ENCODE results near the gene ASXL3. TPM values are rescaled to one million over a fixed set of nuclear protein-coding genes. Genes with fewer than 3 reads are reported as not detected.

Gene ASXL3
- total RNA-seq, 1 experiment from 2014 or later = not detected

DNA sequence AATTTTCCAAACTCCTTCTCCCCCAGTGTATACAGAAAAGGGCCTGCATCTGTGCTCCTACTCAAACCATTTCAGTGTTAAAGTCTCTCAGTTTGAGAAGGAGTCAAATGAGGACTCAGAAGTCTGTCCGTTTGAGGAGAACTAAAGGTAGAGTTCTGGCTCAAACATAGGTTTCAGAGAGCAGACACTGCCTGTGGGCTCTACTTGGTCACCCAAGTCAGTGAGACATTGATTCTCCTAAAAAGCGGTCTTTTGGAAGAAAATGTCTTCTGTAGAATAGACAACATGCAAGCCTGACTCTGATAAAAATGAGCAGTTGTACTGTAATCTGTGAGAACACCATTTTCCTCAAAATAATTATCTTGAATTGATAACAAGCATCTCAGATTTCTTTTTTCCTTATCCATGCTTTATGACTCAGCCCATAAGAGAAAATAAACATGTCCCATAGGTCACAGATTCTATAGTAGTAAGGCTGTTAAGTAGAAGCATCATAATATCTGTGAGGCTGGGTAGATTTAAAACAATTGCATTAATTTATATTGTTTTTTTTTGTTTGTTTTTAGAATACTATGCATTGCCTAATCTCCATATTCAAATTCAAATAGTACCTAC lies 82.8 kb downstream of the ASXL3 start:
- DNase-seq (ENCODE audit: low read depth) = no peak

DNA sequence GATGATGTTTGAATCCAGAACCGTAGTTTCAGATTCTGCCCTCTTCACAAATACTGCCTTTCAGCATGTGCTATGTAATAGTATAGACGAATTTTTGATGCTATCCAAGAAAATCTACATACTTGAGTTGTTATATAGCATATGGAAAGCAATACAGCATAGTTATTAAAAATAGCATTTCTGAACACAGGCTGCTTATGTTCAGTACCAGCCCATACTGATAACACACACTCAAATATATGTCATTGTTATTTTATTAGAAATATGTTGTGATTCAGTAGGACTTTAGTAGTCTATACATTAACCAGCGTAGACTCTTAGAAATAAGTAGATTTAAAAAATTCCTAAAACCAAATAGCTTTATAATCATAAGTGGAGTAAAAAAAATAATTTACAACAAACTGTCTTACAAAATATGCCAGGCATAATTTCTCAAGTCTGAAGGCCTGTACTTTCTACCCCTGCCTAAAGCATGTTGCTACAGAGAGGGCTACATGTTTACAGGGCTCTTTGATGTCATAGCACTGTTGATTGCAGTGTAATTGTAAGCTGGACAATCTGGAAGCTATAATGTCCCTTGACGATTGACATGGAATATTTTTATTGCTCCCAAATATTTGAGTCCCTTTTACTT lies 86.3 kb downstream of the ASXL3 start:
- DNase-seq (ENCODE audit: low read depth) = no peak

DNA sequence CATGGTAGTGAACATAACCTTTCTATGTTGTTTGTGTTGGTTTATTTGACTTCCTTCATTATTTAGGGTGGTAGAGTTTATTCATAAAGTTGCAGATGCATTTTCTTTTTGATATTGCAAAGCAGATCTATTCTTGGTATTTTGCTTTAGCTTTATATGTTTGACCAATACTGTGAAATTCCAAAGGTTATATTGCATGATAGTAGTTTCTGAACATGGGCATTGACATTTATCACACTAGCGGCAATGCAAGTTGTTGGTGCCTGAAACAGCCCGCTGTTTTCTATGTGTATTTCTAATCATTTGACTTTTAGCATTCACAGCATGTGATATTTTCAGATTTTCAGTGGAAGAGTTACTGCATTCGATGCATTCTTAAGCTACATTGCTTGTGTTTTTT lies 87.2 kb downstream of the ASXL3 start:
- DNase-seq (ENCODE audit: low read depth) = no peak

DNA sequence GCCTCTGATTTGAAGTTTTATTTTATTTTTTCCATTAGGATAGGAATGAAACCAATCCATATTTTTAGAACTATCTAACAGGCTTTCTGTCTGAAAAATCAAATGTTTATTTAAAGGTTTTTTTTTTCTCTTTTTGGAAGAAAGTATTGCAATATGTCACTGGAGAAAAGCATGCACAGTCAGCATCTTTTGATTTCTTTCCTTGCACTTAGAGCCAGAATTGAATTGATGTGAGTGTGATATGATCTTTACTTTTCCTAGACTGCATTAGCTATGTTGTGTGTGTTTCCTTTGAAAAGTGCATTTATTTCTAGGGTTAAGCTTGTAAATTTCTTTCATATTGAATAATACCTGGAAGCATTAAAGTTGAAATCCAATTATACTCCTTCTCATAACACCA lies 87.6 kb downstream of the ASXL3 start:
- DNase-seq (ENCODE audit: low read depth) = no peak

DNA sequence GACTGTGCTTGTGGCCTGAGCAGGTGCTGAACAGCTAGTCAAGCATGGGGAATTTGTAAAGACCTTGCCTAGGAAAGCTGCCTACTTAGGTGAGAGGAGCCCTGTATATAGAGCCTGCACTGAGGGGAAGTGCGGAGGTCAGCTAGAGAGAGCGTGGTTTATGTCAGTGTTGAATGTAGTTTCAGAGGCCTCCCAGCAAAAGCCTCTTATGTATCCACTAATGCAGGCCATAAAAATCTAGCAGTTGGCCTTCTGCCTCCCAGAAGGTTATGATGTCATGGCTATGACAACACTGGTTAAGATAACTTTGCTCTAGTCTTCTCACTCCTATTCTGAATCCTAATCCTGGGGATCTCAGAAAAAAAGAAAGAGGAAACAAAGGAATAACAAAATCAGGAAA lies 88.9 kb downstream of the ASXL3 start:
- DNase-seq (ENCODE audit: low read depth) = no peak

DNA sequence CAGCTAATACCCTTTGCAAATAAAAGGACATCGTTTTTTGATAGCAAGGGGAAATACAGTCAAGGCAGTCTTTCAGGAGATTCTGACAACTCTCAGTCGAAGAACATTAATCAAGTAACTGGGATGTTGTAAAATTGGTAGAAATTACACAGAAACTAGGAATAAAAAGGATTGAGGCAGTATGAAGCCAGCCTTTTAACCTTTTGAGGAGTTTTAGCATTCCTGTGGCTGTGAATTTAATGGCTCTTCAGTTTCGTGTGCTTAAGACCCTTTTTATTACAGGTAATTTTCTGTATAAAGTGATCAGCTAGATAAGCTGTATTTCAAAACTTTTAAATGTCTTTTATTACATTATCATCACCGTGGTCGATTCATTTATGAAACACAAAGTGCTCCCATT lies 91.6 kb downstream of the ASXL3 start:
- no peak for DNase-seq (ENCODE audit: low read depth)

DNA sequence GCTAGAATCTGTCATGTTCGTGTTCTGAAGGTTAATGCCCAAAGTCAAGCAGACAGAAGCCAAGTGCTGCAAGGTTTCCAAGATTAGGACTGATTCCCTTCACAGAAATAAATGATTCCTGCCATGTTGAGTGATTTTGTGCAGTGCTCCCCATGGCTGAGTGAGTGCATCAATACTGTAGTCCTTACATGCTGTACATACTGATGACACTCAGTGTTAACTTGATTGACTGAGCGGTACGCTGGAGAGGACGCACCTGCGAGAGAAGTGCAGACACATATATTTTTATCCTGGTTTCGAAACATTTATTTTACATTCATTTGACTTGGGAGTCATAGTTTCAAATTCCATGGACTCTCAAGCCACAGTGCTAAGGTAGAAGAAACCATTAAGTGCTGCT lies 92.0 kb downstream of the ASXL3 start:
- no peak for DNase-seq (ENCODE audit: low read depth)

DNA sequence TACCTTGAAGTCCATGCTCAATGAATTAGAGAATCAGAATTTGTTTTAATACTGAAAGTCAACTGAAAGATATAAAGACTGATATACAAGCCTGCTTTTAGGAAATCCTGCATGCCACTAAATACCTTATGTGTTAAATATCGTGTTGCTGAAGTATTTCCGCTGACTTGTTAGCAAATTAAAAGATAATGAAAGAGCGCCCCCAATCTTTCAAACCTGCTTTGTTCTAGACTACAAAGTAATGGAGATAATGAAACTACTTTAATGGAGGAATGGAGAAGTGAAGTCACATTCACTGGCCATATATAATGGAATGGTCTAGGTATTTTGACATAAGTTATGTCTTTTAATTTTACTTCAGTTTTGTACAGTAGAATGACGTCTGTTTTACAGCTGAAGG lies 95.7 kb downstream of the ASXL3 start:
- DNase-seq (ENCODE audit: low read depth) = no peak

DNA sequence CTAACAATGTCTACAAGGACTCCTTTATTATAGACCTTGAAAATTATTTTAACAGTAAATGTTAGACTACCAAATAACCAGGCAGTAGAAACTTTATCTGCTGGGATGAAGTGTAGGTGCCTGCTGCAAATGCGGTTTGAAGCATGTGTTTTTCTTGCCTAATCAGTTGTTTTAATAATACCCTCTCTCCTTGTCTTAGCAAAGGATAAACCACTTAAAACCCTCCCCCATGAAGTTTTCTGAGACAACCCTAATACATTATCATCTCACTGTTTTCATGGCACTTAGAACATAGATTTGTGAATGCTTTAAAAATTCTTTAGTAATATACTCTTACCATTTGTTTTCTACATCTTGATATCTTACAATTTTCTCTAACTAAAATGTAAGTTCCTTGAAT lies 98.6 kb downstream of the ASXL3 start:
- no peak for DNase-seq (ENCODE audit: low read depth)

DNA sequence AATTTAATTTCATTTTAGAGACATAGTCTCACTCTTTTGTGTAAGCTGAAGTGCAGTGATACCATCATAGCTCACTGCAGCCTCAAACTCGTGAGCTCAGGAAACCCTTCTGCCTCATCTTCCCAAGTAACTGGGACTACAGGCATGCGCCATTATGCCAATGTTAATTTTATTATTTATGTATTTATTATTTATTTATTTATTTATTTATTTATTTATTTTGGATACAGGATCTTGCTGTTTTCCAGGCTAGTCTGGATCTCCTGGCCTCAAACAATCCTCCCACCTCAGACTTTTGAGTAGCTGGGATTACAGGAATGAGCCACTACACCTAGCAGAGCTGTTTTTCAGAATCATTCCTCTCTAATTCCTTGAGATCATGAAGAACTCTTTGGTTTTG lies 99.9 kb downstream of the ASXL3 start:
- no peak for DNase-seq (ENCODE audit: low read depth)

DNA sequence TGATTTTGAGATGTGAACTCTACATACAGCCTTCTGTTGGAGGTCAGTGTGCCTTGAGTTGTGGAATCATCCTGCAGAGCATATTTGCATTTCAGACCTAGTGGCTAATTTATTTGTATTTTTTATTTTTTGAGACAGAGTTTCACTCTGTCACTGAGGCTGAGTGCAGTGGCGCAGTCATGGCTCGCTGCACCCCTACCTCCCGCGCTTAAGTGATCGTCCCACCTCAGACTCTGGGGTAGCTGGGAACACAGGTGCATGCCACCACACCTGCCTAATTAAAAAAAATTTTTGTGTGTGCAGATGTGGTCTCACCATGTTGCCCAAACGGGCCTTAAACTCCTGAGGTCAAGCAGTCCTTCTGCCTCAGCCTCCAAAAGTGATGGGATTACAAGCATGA lies 104.4 kb downstream of the ASXL3 start:
- DNase-seq (ENCODE audit: low read depth) = no peak

DNA sequence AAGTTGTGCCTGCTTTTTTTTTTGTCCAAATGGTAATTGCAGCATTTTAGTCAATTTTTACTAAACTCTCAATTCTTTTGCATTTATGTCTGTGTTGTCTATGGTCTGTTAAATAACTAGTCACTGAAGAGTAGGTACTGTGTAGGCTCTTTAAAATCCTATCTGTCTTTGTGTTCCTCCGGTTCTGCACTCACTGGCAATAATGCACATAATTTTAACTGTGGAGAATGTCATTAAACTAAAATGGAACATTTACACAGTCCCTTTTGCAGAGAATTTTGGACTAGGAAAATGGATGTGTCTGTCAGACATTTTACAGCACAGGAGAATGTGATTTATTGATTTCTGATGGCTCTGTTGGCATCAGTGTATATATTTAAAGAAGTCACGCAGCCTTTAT lies 116.6 kb downstream of the ASXL3 start:
- no peak for DNase-seq (ENCODE audit: low read depth)

DNA sequence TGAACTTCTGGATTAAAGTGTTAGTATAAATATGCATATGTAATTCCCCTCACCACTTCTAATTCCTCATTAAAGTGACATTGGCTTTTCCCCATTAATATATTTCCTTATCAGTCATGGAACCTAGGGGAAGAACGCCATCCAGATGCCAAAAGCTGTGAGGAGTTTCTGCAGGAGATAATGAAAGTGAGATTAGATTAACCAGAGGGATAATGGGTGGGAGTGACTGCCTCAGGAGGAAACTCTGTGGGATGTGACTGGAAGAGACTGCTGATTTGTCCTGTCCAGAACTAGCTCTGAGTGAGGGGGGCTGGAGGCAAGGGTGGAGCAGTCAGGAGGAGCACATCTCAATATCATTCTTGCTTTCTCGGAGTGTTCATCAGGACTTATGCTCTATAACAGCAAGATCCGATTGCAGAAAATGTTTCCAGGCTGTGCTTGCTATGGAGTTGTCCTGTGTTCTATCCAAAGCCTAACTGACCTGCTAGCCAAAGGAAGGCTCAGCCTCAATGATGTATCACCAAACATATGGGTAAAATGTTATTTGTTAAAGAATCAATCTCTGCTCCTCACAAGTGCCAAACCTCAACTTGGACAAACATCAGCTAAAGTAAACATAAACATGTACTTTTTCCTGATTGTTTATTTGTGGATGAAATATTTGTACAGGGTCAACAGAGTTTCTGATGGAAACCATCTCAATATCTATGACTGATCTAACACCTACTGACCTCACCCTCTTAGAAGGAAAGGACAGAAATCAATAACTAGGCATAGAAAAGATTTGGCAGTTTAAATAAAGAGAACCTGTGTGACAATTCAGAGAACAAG lies 118.5 kb downstream of the ASXL3 start:
- no peak for DNase-seq (ENCODE audit: low read depth)

DNA sequence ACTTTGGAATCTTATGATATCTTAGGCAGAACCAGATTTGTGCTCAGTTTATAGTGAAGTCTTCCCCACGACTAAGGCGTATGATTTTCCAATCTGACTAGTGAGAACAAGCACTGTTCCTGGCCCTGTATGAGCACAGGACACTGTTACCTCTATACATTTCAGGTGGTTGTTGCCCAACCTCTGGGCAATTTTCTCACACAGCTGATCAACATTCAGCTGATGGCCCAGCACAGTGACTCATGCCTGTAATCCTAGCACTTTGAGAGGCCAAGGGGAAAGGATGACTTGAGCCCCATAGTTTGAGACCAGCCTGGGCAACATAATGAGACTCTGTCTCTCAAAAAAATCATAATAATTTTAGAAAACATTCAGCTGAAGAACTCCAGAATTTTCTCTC lies 119.5 kb downstream of the ASXL3 start:
- DNase-seq (ENCODE audit: low read depth) = no peak

DNA sequence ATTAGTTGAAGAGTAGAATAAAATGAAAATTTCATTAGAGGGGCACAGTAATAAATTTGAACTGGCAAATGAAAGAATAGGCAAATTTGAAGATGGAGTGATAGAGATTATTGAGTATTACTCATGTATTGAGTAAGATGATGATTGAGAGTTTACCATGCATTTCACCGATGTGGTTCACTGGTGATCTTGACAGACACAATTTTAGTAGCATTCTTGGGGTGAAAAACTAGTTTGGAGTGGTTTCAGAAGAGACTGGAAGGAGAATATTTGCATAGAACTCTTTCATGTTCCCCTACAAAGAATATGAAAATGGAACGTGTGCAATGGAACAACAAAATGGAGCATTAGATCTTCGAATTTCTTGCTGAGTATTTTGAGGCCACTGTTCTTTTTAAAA lies 121.4 kb downstream of the ASXL3 start:
- DNase-seq (ENCODE audit: low read depth) = no peak

DNA sequence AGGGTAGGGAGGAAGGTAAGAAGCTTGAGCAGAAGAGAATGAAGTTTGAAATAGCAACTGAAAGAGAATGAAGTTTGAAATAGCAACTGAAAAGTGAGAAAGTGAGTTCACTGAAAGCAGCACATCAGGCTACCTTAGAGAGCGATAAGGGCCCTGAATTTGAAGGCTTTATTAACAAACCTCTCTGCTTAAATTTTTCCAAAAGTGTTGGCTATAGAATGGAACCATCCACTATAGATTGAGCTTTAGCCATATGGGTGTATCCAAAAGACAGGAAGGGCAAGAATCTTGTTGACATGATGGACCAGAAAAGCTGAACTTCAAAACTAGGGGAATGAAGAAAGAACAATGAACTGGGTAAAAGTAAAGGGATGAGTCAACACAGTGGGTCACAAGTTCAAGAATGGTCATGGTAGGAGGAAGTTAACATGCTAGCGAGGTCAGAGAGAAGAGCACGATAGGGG lies 122.5 kb downstream of the ASXL3 start:
- DNase-seq (ENCODE audit: low read depth) = no peak

DNA sequence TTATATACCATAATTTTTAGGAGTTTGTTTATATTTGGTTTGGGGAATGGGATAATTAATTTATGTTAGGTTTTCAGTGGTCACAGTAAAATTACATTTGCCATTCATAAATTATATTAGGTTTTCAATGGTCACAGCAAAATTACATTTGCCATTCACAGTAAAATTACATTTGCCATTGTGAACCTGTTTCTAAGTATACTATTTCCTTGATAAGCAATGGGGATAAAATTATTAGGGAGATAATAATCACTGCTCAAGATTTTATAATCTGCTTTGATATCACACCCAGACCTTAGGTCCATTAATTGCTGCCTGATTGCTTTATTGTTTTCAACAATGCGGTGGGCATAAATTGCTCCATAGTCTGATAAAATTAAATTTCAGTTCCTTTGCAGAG lies 124.6 kb downstream of the ASXL3 start:
- DNase-seq (ENCODE audit: low read depth) = no peak

DNA sequence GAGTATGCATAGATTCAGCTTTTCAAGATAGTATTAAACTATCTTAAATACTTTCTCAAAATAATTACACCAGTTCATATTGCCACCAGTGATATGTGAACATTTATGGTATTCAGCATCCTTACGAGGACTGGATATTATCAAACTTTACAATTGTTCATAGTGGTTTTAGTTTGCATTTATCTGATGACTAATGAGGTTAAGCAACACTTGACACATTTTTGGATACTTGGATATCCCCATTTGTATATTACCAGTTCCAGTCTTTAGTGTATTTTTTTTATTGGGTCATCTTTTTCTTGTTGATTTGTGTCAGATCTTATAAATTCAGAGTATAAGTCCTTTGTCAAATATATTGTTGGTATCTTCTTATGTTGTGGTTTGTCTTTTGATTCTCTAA lies 128.4 kb downstream of the ASXL3 start:
- no peak for DNase-seq (ENCODE audit: low read depth)

DNA sequence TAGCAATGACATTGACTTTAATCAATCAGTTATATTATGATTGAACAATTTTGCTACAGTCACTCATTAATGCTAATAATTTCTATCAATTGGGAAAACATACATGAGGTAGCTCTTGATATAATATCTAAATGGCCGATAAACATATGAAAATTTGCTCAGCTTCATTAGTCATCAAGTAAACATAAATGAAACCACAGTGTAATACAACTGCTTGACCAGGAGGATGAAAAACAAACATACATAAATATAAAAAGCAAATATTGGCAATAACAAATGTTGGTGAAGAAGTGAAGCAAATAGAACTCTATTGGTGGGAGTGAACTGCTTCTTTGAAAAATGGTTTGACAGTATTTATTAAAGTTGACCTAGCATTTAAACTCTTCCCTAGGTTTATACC lies 130.9 kb downstream of the ASXL3 start:
- DNase-seq (ENCODE audit: low read depth) = no peak

DNA sequence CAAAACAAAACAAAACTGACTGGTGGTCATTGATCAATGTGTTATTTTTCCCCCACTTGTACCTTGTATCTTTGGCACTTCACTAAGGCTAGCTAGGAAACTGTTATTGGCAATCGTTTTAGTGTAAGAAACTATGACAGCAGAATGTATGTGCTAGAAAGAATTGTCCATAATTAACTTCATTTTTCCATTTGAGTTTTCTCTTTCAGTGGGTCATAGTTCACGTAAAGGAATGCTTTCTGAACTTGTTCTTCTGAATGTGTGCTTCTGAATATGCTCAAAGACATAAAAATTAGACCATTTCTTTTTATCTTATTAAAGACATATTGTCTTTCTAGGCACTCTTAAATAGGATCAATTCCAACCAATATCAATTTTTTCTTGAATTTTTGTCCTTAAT lies 132.2 kb downstream of the ASXL3 start:
- no peak for DNase-seq (ENCODE audit: low read depth)

DNA sequence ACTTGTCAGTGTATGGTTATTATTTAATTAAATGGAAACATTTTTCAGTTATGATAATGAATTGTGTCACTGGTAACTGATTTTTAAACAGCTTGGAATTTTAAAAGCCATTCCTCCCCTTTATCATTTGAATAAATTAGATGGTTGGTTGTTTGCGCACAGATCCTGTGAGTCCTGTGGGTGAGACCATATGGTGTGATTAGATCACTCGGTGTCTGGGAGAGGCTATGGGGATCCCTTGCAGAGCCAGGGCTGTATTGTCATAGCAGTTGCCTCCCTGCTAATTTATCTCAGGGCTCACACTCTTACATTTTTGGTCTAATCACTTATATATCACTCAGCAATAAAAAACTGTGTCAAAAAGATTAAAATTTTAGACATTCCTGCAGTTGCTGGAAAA lies 133.5 kb downstream of the ASXL3 start:
- no peak for DNase-seq (ENCODE audit: low read depth)

DNA sequence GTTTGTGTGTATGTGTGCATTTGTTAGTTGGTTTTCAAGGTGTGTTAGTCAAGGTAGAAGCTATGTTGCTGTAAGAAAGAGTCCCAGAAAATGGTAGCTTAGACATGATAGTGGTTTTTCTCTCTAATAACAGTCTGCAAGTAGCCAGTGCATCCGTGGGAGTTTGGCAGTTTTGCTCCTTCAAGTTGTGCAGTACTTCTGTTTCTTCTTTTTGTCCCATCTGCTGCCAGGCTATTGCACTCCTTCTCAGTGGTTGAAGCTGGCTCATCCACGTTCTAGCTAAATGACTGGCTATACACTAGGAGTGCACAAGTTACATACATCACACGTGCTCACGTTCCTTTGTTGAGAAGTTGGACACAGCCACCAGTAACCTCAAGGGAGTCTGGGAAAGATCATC lies 134.7 kb downstream of the ASXL3 start:
- no peak for DNase-seq (ENCODE audit: low read depth)

DNA sequence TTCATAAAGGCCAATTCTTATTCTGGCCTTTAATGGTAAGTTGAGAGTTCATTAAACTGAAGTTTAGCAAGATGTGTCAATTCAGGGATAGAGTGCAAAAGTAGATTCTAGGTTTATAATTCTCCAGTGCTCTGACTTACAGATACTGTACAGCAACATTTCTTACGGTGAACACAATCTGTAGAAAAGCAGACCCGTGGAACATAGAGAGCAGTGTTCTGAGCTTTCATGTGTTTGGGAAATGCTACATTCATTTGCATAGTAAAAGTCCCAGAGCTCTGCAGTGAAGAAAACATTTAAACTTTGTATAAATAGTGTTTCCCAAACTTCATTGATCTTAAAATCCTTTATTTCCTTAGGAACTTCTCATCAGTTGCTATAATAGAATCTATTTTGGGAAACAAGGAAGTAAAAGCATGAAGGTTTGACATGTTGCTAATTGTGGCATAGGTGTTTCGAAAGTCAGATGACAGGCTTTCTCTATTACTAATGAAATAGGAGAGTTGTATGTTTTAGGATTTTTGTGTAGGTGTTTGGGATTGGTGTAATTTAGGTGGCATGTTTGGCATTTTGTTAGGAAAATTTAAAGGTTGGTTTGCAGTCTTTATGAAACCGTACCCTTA lies 138.2 kb downstream of the ASXL3 start:
- no peak for DNase-seq (ENCODE audit: low read depth)
